Measurements from ENCODE around the gene TIMP1.

Gene TIMP1

DNA sequence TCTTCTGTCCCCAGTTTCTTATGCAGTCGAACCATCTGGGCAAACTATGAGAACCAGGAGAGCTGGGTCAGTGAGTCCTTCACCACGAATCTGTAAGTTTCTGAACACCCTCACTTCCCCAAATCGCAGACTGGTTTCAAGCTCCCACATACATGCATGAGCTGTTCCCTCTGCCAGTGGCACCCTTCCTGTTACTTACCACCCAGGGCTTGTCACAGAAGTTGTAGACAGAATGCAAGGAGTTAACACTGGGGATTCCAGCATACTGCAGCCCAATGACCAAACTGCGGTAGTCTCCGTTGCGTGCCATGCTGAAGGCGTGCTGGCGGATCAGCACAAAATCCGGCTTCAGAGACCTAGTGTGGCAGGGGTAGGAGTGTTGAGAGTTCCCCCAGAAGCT, 22.8 kb downstream of the TIMP1 start:
- Mint-ChIP-seq H3K4me1 (peaks cover 6% of the 10 kb centered on the region), H3K27ac (no peak overlapping the region), H3K4me3 (no peak overlapping the region), H3K9me3 (no peaks in the 10 kb centered on the region), H3K36me3 (no peaks in the 10 kb centered on the region), H3K27me3 (peaks cover 3% of the 10 kb centered on the region)
- no peak for DNase-seq
- CTCF ChIA-PET, result no interaction called here

- Mint-ChIP-seq H3K36me3 (no peaks in the 10 kb centered on the region), H3K4me1 (peaks cover 6% of the 10 kb centered on the region), H3K27me3 (no peaks in the 10 kb centered on the region), H3K27ac (no peak overlapping the region), H3K9me3 (no peaks in the 10 kb centered on the region), H3K4me3 (no peak overlapping the region)
- DNase-seq, result no peak
- CTCF ChIA-PET, result no interaction called here
Measured at GRCh38 chrX:47607091-47607490, 24.9 kb downstream of the TIMP1 start.

- CTCF ChIA-PET, result interaction anchor here (0.6 kb wide), 1 partner anchor 135 kb away, joined by 3 read pairs; no protein-coding TSS in a partner anchor
- Mint-ChIP-seq H3K4me3 (no peak overlapping the region), H3K4me1 (peaks cover 6% of the 10 kb centered on the region), H3K27me3 (no peaks in the 10 kb centered on the region), H3K27ac (no peak overlapping the region), H3K36me3 (no peaks in the 10 kb centered on the region), H3K9me3 (no peaks in the 10 kb centered on the region)
- DNase-seq, result no peak
Measured at GRCh38 chrX:47608130-47608810, 26.0 kb downstream of the TIMP1 start.

DNA sequence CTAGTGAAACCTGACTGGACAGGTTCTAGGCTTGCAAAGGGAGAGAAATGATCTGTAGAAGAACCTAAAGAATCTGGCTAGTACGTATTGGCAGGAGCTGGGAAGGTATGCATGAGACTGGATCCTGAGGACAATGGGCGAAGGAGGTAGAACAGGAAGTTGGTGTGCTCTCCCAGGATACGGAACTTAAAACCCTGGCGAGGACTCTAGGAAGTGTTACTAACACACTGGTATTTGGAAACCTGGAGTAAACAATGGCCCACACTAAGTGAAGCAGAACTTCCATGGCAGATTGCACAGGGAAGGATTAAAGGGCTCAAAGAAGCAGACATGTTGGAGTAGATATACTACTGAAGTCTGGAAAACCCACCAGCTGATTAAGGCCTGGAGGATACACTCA, 28.3 kb downstream of the TIMP1 start:
- DNase-seq, result no peak
- Mint-ChIP-seq H3K36me3 (no peaks in the 10 kb centered on the region), H3K9me3 (no peaks in the 10 kb centered on the region), H3K4me3 (no peak overlapping the region), H3K27ac (no peak overlapping the region), H3K27me3 (peaks cover 4% of the 10 kb centered on the region), H3K4me1 (peaks cover 6% of the 10 kb centered on the region)
- CTCF ChIA-PET, result no interaction called here

- no peak overlapping the region for H3K27ac Mint-ChIP-seq
- H3K27me3 Mint-ChIP-seq, result peaks cover 4% of the 10 kb centered on the region
- no peaks in the 10 kb centered on the region for H3K36me3 Mint-ChIP-seq
- H3K4me3 Mint-ChIP-seq, result no peak overlapping the region
- peaks cover 6% of the 10 kb centered on the region for H3K4me1 Mint-ChIP-seq
- DNase-seq, result no peak
- CTCF ChIA-PET, result no interaction called here
- H3K9me3 Mint-ChIP-seq, result no peaks in the 10 kb centered on the region
Measured at GRCh38 chrX:47611489-47611888, 29.3 kb downstream of the TIMP1 start.

GRCh38 chrX:47611926-47612325, 29.7 kb downstream of the TIMP1 start:
- CTCF ChIA-PET, result no interaction called here
- no peaks in the 10 kb centered on the region for H3K9me3 Mint-ChIP-seq
- H3K36me3 Mint-ChIP-seq, result no peaks in the 10 kb centered on the region
- H3K27me3 Mint-ChIP-seq, result peaks cover 4% of the 10 kb centered on the region
- no peak overlapping the region for H3K4me3 Mint-ChIP-seq
- H3K4me1 Mint-ChIP-seq, result peaks cover 6% of the 10 kb centered on the region
- no peak for DNase-seq
- H3K27ac Mint-ChIP-seq, result no peak overlapping the region

DNA sequence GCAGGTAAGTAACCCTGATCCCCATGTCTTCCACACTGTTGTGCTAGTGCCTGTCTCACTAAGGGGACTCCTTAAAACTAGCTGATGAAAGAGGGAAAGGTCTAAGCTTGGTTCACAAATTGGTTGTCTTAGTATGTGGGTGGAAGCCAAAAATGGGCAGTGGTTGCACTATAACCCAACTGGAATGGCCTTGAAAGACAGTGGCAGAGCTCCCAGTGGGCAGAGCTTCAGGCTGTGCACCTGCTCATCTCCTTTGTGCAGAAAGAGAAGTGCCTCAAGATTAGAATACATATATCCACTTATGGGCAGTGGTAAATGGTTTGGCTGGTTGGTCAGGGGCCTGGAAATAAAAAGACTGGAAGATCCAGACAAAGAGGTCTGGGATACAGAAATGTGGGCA, 30.2 kb downstream of the TIMP1 start:
- Mint-ChIP-seq H3K9me3 (no peaks in the 10 kb centered on the region), H3K27me3 (peaks cover 5% of the 10 kb centered on the region), H3K4me3 (no peak overlapping the region), H3K27ac (no peak overlapping the region), H3K36me3 (no peaks in the 10 kb centered on the region), H3K4me1 (peaks cover 6% of the 10 kb centered on the region)
- no peak for DNase-seq
- CTCF ChIA-PET, result no interaction called here

DNA sequence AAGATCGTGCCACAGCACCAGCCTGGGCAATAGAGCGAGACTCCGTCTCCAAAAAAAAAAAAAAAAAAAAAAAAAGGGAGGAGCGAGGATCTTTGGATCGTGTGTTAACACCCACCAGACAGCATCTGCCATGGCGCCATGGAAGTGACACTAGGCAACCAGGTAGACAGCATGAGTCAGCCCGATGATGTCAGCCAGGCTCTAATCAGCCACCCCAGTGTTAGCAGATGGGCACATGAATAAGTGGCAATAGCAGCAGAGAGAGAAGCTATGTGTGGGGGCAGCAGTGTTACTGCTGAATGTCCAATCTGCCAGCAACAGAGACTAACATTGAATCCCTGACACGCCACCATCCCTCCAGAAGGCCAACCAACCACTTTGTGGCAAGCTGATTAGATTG, 30.8 kb downstream of the TIMP1 start:
- no peak for DNase-seq
- H3K27me3 Mint-ChIP-seq, result peaks cover 11% of the 10 kb centered on the region
- no peak overlapping the region for H3K4me3 Mint-ChIP-seq
- H3K27ac Mint-ChIP-seq, result no peak overlapping the region
- H3K36me3 Mint-ChIP-seq, result no peaks in the 10 kb centered on the region
- H3K4me1 Mint-ChIP-seq, result peaks cover 4% of the 10 kb centered on the region
- H3K9me3 Mint-ChIP-seq, result no peaks in the 10 kb centered on the region
- CTCF ChIA-PET, result no interaction called here

- H3K27me3 Mint-ChIP-seq, result peaks cover 21% of the 10 kb centered on the region
- no peaks in the 10 kb centered on the region for H3K36me3 Mint-ChIP-seq
- no peak overlapping the region for H3K27ac Mint-ChIP-seq
- no peak overlapping the region for H3K4me3 Mint-ChIP-seq
- H3K9me3 Mint-ChIP-seq, result no peaks in the 10 kb centered on the region
- CTCF ChIA-PET, result no interaction called here
- H3K4me1 Mint-ChIP-seq, result peaks cover 2% of the 10 kb centered on the region
- DNase-seq, result no peak
Measured at GRCh38 chrX:47614618-47615017, 32.4 kb downstream of the TIMP1 start.

- no peak for DNase-seq
Measured at GRCh38 chrX:47618923-47619485, 36.8 kb downstream of the TIMP1 start.

DNA sequence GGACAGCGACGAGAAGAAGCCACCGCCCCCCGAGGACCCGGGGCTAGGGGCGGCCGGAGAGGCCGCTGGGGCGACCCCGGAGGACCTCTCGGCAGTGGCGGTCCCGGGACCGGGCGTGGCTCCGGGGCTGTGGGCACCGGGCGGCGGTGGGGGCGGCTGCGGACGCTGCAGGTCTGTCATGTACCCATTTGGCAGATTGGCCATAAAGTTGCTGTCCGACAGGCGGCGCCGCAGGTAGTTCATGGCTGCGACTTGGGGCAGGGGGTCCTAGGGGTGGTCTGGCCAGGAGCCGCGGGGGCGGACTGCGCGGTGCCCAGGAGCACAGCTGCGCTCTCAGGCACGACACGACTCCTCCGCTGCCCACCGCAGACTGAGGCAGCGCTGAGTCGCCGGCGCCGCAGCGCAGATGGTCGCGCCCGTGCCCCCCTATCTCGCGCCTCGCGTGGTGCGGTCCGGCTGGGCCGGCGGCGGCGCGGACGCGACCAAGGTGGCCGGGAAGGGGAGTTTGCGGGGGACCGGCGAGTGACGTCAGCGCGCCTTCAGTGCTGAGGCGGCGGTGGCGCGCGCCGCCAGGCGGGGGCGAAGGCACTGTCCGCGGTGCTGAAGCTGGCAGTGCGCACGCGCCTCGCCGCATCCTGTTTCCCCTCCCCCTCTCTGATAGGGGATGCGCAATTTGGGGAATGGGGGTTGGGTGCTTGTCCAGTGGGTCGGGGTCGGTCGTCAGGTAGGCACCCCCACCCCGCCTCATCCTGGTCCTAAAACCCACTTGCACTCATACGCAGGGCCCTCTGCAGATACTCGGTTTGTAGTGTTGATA, 37.5 kb downstream of the TIMP1 start, which contains the start of gene SYN1:
Gene SYN1 (minus strand): TSS at position 372 of the 817 bp plus-strand sequence. CDS start 129 bp downstream, at position 243.
- Mint-ChIP-seq H3K27me3 (peaks cover 34% of the 10 kb centered on the region), H3K4me3 (peak within 1 kb of the TSS; percentile 57), H3K9me3 (no peaks in the 10 kb centered on the region), H3K36me3 (peaks cover 3% of the 10 kb centered on the region), H3K27ac (no peak within 1 kb of the TSS), H3K4me1 (peaks cover 17% of the 10 kb centered on the region)
- peak; percentile 86 for DNase-seq
- CTCF ChIA-PET, result no interaction called here

More at GRCh38 chrX:47618923-47619485, 36.8 kb downstream of the TIMP1 start:
- H3K27ac Mint-ChIP-seq, result no peak overlapping the region
- H3K4me3 Mint-ChIP-seq, result peak overlapping the region; percentile 57
- peaks cover under 1% of the 10 kb centered on the region for H3K36me3 Mint-ChIP-seq
- H3K9me3 Mint-ChIP-seq, result no peaks in the 10 kb centered on the region
- CTCF ChIA-PET, result no interaction called here
- peaks cover 37% of the 10 kb centered on the region for H3K27me3 Mint-ChIP-seq
- peaks cover 14% of the 10 kb centered on the region for H3K4me1 Mint-ChIP-seq

DNA sequence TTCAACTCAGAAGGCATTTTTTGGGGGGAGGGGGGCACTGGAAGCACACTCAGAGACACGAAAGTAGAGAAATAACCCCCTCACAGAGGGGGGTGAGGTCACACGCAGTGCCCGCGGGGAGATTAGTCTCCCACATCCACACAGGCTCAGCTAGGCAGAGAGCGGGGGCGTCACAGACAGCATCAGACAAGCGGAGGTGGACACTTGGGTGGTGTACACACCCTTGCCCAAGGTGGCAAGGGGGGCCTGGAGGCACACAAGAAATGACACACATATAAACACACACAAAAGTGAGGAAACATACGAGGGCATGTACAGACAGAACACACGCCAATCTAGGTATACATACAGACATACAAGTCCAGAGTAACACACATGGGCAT, 38.1 kb downstream of the TIMP1 start:
- CTCF ChIA-PET, result no interaction called here
- H3K27me3 Mint-ChIP-seq, result peaks cover 33% of the 10 kb centered on the region
- H3K4me1 Mint-ChIP-seq, result peaks cover 17% of the 10 kb centered on the region
- H3K9me3 Mint-ChIP-seq, result no peaks in the 10 kb centered on the region
- no peak overlapping the region for H3K27ac Mint-ChIP-seq
- no peak overlapping the region for H3K4me3 Mint-ChIP-seq
- peaks cover 5% of the 10 kb centered on the region for H3K36me3 Mint-ChIP-seq
- no peak for DNase-seq

- Mint-ChIP-seq H3K9me3 (no peaks in the 10 kb centered on the region), H3K27ac (peak overlapping the region; percentile 62), H3K4me1 (peaks cover 17% of the 10 kb centered on the region), H3K4me3 (no peak overlapping the region), H3K36me3 (peaks cover 10% of the 10 kb centered on the region), H3K27me3 (peaks cover 33% of the 10 kb centered on the region)
- CTCF ChIA-PET, result no interaction called here
- DNase-seq, result no peak
Measured at GRCh38 chrX:47621851-47622250, 39.6 kb downstream of the TIMP1 start.

- H3K9me3 Mint-ChIP-seq, result no peaks in the 10 kb centered on the region
- peaks cover 20% of the 10 kb centered on the region for H3K27me3 Mint-ChIP-seq
- DNase-seq, result peak; percentile 64
- peaks cover 24% of the 10 kb centered on the region for H3K4me1 Mint-ChIP-seq
- H3K27ac Mint-ChIP-seq, result no peak overlapping the region
- H3K36me3 Mint-ChIP-seq, result peaks cover 14% of the 10 kb centered on the region
- H3K4me3 Mint-ChIP-seq, result peak overlapping the region; percentile 75
- CTCF ChIA-PET, result interaction anchor here (0.7 to 1.2 kb wide), 2 partner anchors 75 to 83 kb away, joined by 3 read pairs; no protein-coding TSS in a partner anchor
Measured at GRCh38 chrX:47623540-47624027, 41.3 kb downstream of the TIMP1 start.

Measured in activated naive CD4-positive, alpha-beta T cell treated with anti-CD3 and anti-CD28 coated beads, Interleukin-2, amount 10 ng/mL, durations not matched to agents 7 days and 5 days (primary cell).